HepG2 (cell line): Measurements from ENCODE around the gene TADA3. TPM values are rescaled to one million over a fixed set of nuclear protein-coding genes. Genes with fewer than 3 reads are reported as not detected.
A peak's percentile ranks its signal among the peaks of the same experiment; 100 is the strongest.

Experiments used
- ETV5 ChIP-seq: IDR thresholded peaks from 2 replicates; pipeline ENCODE4 v1.6.1; 2018; ENCODE audit warnings: missing biosample characterization, missing genetic modification reagents, inconsistent platforms, borderline replicate concordance
- EZH2 ChIP-seq: conservative IDR thresholded peaks from 2 replicates; pipeline ENCODE4 v1.6.1; 2012; ENCODE audit warnings: mild to moderate bottlenecking, low read depth, low read length, moderate library complexity
- FLYWCH1 ChIP-seq: sonication (generic); formaldehyde crosslinking; IDR thresholded peaks from 2 replicates; pipeline ENCODE4 v1.8.1; 2023; ENCODE audit warnings: mild to moderate bottlenecking, missing genetic modification reagents
- FOSL2 ChIP-seq: sonication (generic); formaldehyde crosslinking; IDR thresholded peaks from 2 replicates; pipeline ENCODE4 v1.4.0; 2020; ENCODE audit warnings: missing genetic modification reagents
- HNF4A ChIP-seq: sonication (generic); formaldehyde crosslinking; IDR thresholded peaks from 2 replicates; pipeline ENCODE4 v1.4.0; 2020; ENCODE audit warnings: missing genetic modification reagents
- KAT2B ChIP-seq: fragments of 150-350 bp; IDR thresholded peaks from 2 replicates; pipeline ENCODE4 v1.6.1; 2014; ENCODE audit warnings: low read depth, low read length, borderline replicate concordance
- MXD4 ChIP-seq: IDR thresholded peaks from 2 replicates; pipeline ENCODE4 v1.6.1; 2016; ENCODE audit warnings: mild to moderate bottlenecking, missing biosample characterization, missing genetic modification reagents
- PHB2 ChIP-seq: fragments of 450-650 bp; IDR thresholded peaks from 2 replicates; pipeline ENCODE4 v1.6.1; 2018; ENCODE audit not compliant: partially characterized antibody
- POLR2AphosphoS2 ChIP-seq: IDR thresholded peaks from 2 replicates; pipeline ENCODE4 v1.6.1; 2011; ENCODE audit warnings: low read depth, low read length, improper control_type of control experiment
- PRMT3 ChIP-seq: sonication (generic); formaldehyde crosslinking; IDR thresholded peaks from 2 replicates; pipeline ENCODE4 v1.8.1; 2022; ENCODE audit warnings: low read depth, mild to moderate bottlenecking, moderate library complexity, missing genetic modification reagents, borderline replicate concordance
- RFXAP ChIP-seq: sonication (generic); formaldehyde crosslinking; IDR thresholded peaks from 2 replicates; pipeline ENCODE4 v1.4.0; 2020; ENCODE audit warnings: missing genetic modification reagents, borderline replicate concordance
- SAP130 ChIP-seq: IDR thresholded peaks from 2 replicates; pipeline ENCODE4 v1.6.1; 2016; ENCODE audit warnings: low read depth
- SIX4 ChIP-seq: sonication (generic); formaldehyde crosslinking; IDR thresholded peaks from 2 replicates; pipeline ENCODE4 v1.4.0; 2020; ENCODE audit warnings: missing genetic modification reagents
- TSC22D2 ChIP-seq: sonication (generic); formaldehyde crosslinking; IDR thresholded peaks from 2 replicates; pipeline ENCODE4 v1.5.1; 2020; ENCODE audit warnings: missing genetic modification reagents, mild to moderate bottlenecking, borderline replicate concordance
- WIZ ChIP-seq: sonication (generic); formaldehyde crosslinking; IDR thresholded peaks from 2 replicates; pipeline ENCODE4 v1.5.1; 2020; ENCODE audit warnings: mild to moderate bottlenecking, missing genetic modification reagents
- ZFP36L1 ChIP-seq: sonication (generic); formaldehyde crosslinking; IDR thresholded peaks from 2 replicates; pipeline ENCODE4 v1.8.0; 2022; ENCODE audit warnings: mild to moderate bottlenecking, missing genetic modification reagents, moderate library complexity
- ZNF264 ChIP-seq: sonication (generic); formaldehyde crosslinking; IDR thresholded peaks from 2 replicates; pipeline ENCODE4 v1.4.0; 2020; ENCODE audit warnings: missing genetic modification reagents
- ZNF354B ChIP-seq: sonication (generic); formaldehyde crosslinking; IDR thresholded peaks from 2 replicates; pipeline ENCODE4 v1.8.0; 2022; ENCODE audit warnings: mild to moderate bottlenecking, missing genetic modification reagents
- ZNF446 ChIP-seq: sonication (generic); formaldehyde crosslinking; IDR thresholded peaks from 2 replicates; pipeline ENCODE4 v1.5.0; 2020; ENCODE audit warnings: mild to moderate bottlenecking, missing genetic modification reagents
- ZNF510 ChIP-seq: sonication (generic); formaldehyde crosslinking; IDR thresholded peaks from 2 replicates; pipeline ENCODE4 v1.4.0; 2020; ENCODE audit warnings: low read depth, mild to moderate bottlenecking, missing genetic modification reagents
- ZNF550 ChIP-seq: sonication (generic); formaldehyde crosslinking; IDR thresholded peaks from 2 replicates; pipeline ENCODE4 v1.4.0; 2020; ENCODE audit warnings: mild to moderate bottlenecking, missing genetic modification reagents, borderline replicate concordance
- ZNF564 ChIP-seq: sonication (generic); formaldehyde crosslinking; IDR thresholded peaks from 2 replicates; pipeline ENCODE4 v1.8.1; 2023; ENCODE audit warnings: mild to moderate bottlenecking, missing genetic modification reagents
- ZNF577 ChIP-seq: sonication (generic); formaldehyde crosslinking; IDR thresholded peaks from 2 replicates; pipeline ENCODE4 v1.4.0; 2020; ENCODE audit warnings: mild to moderate bottlenecking, low read depth, missing genetic modification reagents, borderline replicate concordance
- ZSCAN31 ChIP-seq: sonication (generic); formaldehyde crosslinking; IDR thresholded peaks from 2 replicates; pipeline ENCODE4 v1.5.0; 2020; ENCODE audit warnings: low read depth, mild to moderate bottlenecking, missing genetic modification reagents
- polyA plus RNA-seq, 8 experiments: library from polyadenylated mRNA; depleted of rRNA in 3 of 8; stranded (reverse) in 7 of 8; unstranded in 1 of 8; fragments of >200 nt; fragmentation: Illumina TruSeq in 4 of 8; extraction: Trizol in 4 of 8; gene quantifications; 2 replicates each; pipeline versions ENCODE4 v1.2.1 to v1.2.3, GENCODE V29; 2011 to 2016; ENCODE audit warnings: low read depth in 4 of 8, missing spikeins in 1 of 8, mixed read lengths in 1 of 8; ENCODE audit not compliant: insufficient read depth in 1 of 8
- total RNA-seq, 5 experiments: library from RNA; depleted of rRNA; stranded (reverse); fragments of >200 nt; fragmentation: Illumina TruSeq; extraction: Trizol; gene quantifications; 2 replicates each; pipeline ENCODE4 v1.2.3, GENCODE V29; 2016; ENCODE audit warnings: low read depth in 1 of 5
- TF ChIP-seq, protein P1 (sequence below): sonication (generic); formaldehyde crosslinking; IDR thresholded peaks from 2 replicates; pipeline ENCODE4 v1.4.0; 2020; ENCODE audit warnings: missing genetic modification reagents, low read depth, mild to moderate bottlenecking, borderline replicate concordance
- TF ChIP-seq, protein P2 (sequence below): sonication (generic); formaldehyde crosslinking; IDR thresholded peaks from 2 replicates; pipeline ENCODE4 v1.4.0; 2020; ENCODE audit warnings: missing genetic modification reagents
- TF ChIP-seq, protein P3 (sequence below): sonication (generic); formaldehyde crosslinking; IDR thresholded peaks from 2 replicates; pipeline ENCODE4 v1.5.0; 2020; ENCODE audit warnings: missing genetic modification reagents

The TADA3 gene
- total and polyA plus RNA-seq, 2 of the 13 experiments (the other 11 are each of a cell fraction or from before 2014, with no cell fraction given), result 32.1 to 37.1 TPM

- TF ChIP-seq ZNF446 (CRISPR knock-in tag) (no peak), ETV5 (CRISPR knock-in tag) (no peak; the same call in 1 of the 2 replicates), FOSL2 (CRISPR knock-in tag) (no peak), ZNF564 (CRISPR knock-in tag) (no peak), ZNF510 (no peak), POLR2AphosphoS2 (no peak), ZNF354B (CRISPR knock-in tag) (no peak), TSC22D2 (CRISPR knock-in tag) (no peak), SAP130 (CRISPR knock-in tag) (peak; percentile 61; the same call in 1 of the 2 replicates), RFXAP (CRISPR knock-in tag) (no peak), HNF4A (no peak), EZH2 (no peak), ZSCAN31 (CRISPR knock-in tag) (peak; percentile 50; the same call in 1 of the 2 replicates), PHB2 (no peak), ZNF577 (CRISPR knock-in tag) (no peak), SIX4 (CRISPR knock-in tag) (no peak), KAT2B (no peak), ZNF550 (CRISPR knock-in tag) (no peak), PRMT3 (no peak), FLYWCH1 (CRISPR knock-in tag) (no peak), ZNF264 (CRISPR knock-in tag) (no peak), MXD4 (CRISPR knock-in tag) (no peak), ZFP36L1 (CRISPR knock-in tag) (no peak; the same call in 1 of the 2 replicates), WIZ (CRISPR knock-in tag) (peak; percentile 8; the same call in 1 of the 2 replicates)
- TF ChIP-seq, protein P1, sequence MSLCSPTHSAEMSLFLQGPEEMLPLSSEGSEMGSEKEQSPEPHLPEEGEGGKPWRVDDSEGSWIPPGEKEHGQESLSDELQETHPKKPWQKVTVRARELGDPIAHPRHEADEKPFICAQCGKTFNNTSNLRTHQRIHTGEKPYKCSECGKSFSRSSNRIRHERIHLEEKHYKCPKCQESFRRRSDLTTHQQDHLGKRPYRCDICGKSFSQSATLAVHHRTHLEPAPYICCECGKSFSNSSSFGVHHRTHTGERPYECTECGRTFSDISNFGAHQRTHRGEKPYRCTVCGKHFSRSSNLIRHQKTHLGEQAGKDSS (CRISPR knock-in tag), result peak; percentile 24; the same call in 1 of the 2 replicates
- TF ChIP-seq, protein P2, sequence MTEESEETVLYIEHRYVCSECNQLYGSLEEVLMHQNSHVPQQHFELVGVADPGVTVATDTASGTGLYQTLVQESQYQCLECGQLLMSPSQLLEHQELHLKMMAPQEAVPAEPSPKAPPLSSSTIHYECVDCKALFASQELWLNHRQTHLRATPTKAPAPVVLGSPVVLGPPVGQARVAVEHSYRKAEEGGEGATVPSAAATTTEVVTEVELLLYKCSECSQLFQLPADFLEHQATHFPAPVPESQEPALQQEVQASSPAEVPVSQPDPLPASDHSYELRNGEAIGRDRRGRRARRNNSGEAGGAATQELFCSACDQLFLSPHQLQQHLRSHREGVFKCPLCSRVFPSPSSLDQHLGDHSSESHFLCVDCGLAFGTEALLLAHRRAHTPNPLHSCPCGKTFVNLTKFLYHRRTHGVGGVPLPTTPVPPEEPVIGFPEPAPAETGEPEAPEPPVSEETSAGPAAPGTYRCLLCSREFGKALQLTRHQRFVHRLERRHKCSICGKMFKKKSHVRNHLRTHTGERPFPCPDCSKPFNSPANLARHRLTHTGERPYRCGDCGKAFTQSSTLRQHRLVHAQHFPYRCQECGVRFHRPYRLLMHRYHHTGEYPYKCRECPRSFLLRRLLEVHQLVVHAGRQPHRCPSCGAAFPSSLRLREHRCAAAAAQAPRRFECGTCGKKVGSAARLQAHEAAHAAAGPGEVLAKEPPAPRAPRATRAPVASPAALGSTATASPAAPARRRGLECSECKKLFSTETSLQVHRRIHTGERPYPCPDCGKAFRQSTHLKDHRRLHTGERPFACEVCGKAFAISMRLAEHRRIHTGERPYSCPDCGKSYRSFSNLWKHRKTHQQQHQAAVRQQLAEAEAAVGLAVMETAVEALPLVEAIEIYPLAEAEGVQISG (CRISPR knock-in tag), result no peak
- TF ChIP-seq, protein P3, sequence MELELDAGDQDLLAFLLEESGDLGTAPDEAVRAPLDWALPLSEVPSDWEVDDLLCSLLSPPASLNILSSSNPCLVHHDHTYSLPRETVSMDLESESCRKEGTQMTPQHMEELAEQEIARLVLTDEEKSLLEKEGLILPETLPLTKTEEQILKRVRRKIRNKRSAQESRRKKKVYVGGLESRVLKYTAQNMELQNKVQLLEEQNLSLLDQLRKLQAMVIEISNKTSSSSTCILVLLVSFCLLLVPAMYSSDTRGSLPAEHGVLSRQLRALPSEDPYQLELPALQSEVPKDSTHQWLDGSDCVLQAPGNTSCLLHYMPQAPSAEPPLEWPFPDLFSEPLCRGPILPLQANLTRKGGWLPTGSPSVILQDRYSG (CRISPR knock-in tag), result no peak
Observed at GRCh38 chr3:9769426-9770275, 22.6 kb downstream of the TADA3 start, which contains the start of gene CAMK1 (continued).
